GM18511 (cell line): ENCODE results near the gene KCTD3.

Source experiments
- ATAC-seq: cut with Tn5 transposase; IDR thresholded peaks from one replicate; pipeline ENCODE4 v1.9.1; 2021; ENCODE audit warnings: mild to moderate bottlenecking, moderate library complexity; ENCODE audit not compliant: unreplicated experiment

The KCTD3 gene

GRCh38 chr1:215555531-215555930 lies 11.6 kb upstream of the KCTD3 start:
- no peak for ATAC-seq

GRCh38 chr1:215556996-215557395 lies 10.1 kb upstream of the KCTD3 start:
- ATAC-seq = no peak

GRCh38 chr1:215557504-215557903 lies 9.6 kb upstream of the KCTD3 start:
- ATAC-seq = no peak

GRCh38 chr1:215557992-215558626 lies 9.0 kb upstream of the KCTD3 start:
- ATAC-seq = no peak

GRCh38 chr1:215567491-215568298 lies 591 bp downstream of the KCTD3 start:
- peak; percentile 65 for ATAC-seq

GRCh38 chr1:215568299-215568692 lies 1.2 kb downstream of the KCTD3 start:
- no peak for ATAC-seq

GRCh38 chr1:215569986-215570824 lies 3.1 kb downstream of the KCTD3 start:
- no peak for ATAC-seq

- ATAC-seq = no peak
These were observed 14.8 kb downstream of the KCTD3 start for GRCh38 chr1:215581896-215582295.

- no peak for ATAC-seq
These were observed 16.2 kb downstream of the KCTD3 start for GRCh38 chr1:215583185-215583749.

- peak; percentile 56 for ATAC-seq
These were observed 17.3 kb downstream of the KCTD3 start for GRCh38 chr1:215584389-215584788.

- no peak for ATAC-seq
These were observed 22.7 kb downstream of the KCTD3 start for GRCh38 chr1:215589650-215590435.

- no peak for ATAC-seq
These were observed 23.8 kb downstream of the KCTD3 start for GRCh38 chr1:215590779-215591491.

GRCh38 chr1:215594640-215595039 lies 27.5 kb downstream of the KCTD3 start:
- ATAC-seq = no peak

GRCh38 chr1:215595231-215595630 lies 28.1 kb downstream of the KCTD3 start:
- no peak for ATAC-seq

GRCh38 chr1:215597961-215598360 lies 30.9 kb downstream of the KCTD3 start:
- no peak for ATAC-seq

GRCh38 chr1:215599418-215600074 lies 32.4 kb downstream of the KCTD3 start:
- ATAC-seq = no peak

GRCh38 chr1:215600258-215600792 lies 33.2 kb downstream of the KCTD3 start:
- ATAC-seq = peak; percentile 54

- no peak for ATAC-seq
These were observed 33.8 kb downstream of the KCTD3 start for GRCh38 chr1:215600867-215601266.

- ATAC-seq = no peak
These were observed 34.2 kb downstream of the KCTD3 start for GRCh38 chr1:215601276-215601675.
